Stimulated activated naive CD8-positive, alpha-beta T cell treated with anti-CD3 and anti-CD28 coated beads, Interleukin-15, amount 100 ng/mL, for 72 hours (primary cell): Measurements from ENCODE around the gene DNAAF8.
"Not testable (repeated sequence)": the region's sequence is repeated elsewhere in the genome, so short reads cannot be mapped to it uniquely, and the experiment has no call there.

Source experiments
- ATAC-seq: fragments of 150-1000 bp; cut with Tn5 transposase; 2 replicates; pipeline ENCODE4 v1.10.0; 2021; ENCODE audit warnings: mild to moderate bottlenecking, moderate library complexity
- DNase-seq, 2 donors: peaks; one replicate each; pipeline ENCODE4 v3.0.0; 2021 to 2022
- H3K27ac Mint-ChIP-seq, 2 donors: one replicate each; pipeline ENCODE4 v1.8.0; 2022; ENCODE audit warnings: mild to moderate bottlenecking in 2 of 2, mixed read lengths in 2 of 2, moderate library complexity in 2 of 2
- H3K27me3 Mint-ChIP-seq: one replicate; pipeline ENCODE4 v1.8.0; 2022; ENCODE audit warnings: mixed read lengths
- H3K4me1 Mint-ChIP-seq: one replicate; pipeline ENCODE4 v1.8.0; 2022; ENCODE audit warnings: mild to moderate bottlenecking, mixed read lengths
- H3K4me3 Mint-ChIP-seq, 2 donors: one replicate each; pipeline ENCODE4 v1.8.0; 2022; ENCODE audit warnings: mild to moderate bottlenecking in 2 of 2, mixed read lengths in 2 of 2, moderate library complexity in 1 of 2
- H3K9me3 Mint-ChIP-seq, 2 donors: one replicate each; pipeline ENCODE4 v1.8.0; 2022; ENCODE audit warnings: mixed read lengths in 2 of 2

The DNAAF8 gene

DNA sequence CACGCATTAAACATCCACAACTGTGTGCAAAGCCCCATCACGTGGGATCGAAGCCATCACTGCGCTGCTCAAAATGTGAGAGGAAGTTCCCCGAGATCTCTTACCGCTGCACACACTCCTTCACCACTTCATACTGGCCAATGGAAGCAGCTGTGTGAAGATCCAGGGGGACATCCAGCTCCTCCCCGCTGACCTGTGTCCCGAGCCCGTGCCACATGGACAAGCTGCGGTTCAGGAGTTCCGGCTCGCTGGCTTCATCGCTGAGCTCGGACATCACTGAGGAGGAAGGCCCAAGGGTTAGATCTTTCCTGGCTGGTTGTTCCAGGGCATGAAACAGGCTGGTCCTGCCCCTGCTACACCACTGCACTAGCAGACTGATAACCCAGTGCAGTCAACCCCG lies 4.5 kb upstream of the DNAAF8 start:
- Mint-ChIP-seq H3K4me1 (peaks cover 13% of the 10 kb centered on the region), H3K27ac (no peak overlapping the region), H3K4me3 (no peak overlapping the region), H3K9me3 (no peaks in the 10 kb centered on the region), H3K27me3 (no peaks in the 10 kb centered on the region)
- no peak for ATAC-seq
- no peak for DNase-seq

DNA sequence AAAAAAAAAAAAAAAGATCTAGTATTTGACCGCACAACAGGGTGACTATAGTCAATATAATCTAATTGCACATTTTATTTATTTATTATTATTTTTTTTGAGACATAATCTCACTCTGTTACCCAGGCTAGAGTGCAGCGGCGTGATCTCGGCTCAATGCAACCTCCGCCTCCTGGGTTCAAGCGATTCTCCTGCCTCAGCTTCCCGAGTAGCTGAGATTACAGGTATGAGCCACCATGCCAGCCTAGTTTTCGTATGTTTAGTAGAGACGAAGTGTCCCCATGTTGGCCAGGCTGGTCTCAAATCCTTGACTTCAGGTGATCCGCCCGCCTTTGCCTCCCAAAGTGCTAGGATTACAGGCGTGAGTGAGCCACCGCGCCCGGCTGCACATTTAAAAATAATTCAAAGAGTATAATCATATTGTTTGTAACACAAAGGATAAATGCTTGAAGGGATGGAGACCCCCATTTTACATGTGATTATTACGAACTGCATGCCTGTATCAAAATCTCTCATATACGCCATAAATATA lies 1.1 kb upstream of the DNAAF8 start:
- DNase-seq: no peak
- no peak for ATAC-seq
- Mint-ChIP-seq H3K9me3 (no peaks in the 10 kb centered on the region), H3K4me1 (peaks cover 21% of the 10 kb centered on the region), H3K4me3 (peak overlapping the region; percentile 83 to 95), H3K27ac (peak overlapping the region; percentile 74 to 97), H3K27me3 (no peaks in the 10 kb centered on the region)

- peak; percentile 24 for ATAC-seq
- DNase-seq: no peak
- H3K4me3 Mint-ChIP-seq: peak overlapping the region; percentile 83 to 95
Observed at GRCh38 chr16:4733747-4734062, 632 bp upstream of the DNAAF8 start.

GRCh38 chr16:4734730-4735535 lies 596 bp downstream of the DNAAF8 start:
- H3K27me3 Mint-ChIP-seq: no peaks in the 10 kb centered on the region
- DNase-seq: peak; percentile 90
- H3K4me1 Mint-ChIP-seq: peaks cover 21% of the 10 kb centered on the region
- peak overlapping the region; percentile 78 to 97 for H3K27ac Mint-ChIP-seq
- ATAC-seq: peak; percentile 89
- H3K4me3 Mint-ChIP-seq: peak overlapping the region; percentile 83 to 95
- no peaks in the 10 kb centered on the region for H3K9me3 Mint-ChIP-seq

More at GRCh38 chr16:4733747-4734062, 632 bp upstream of the DNAAF8 start:
- Mint-ChIP-seq H3K27me3 (no peaks in the 10 kb centered on the region), H3K4me1 (peaks cover 21% of the 10 kb centered on the region), H3K9me3 (no peaks in the 10 kb centered on the region), H3K27ac (peak overlapping the region in 1 of 2 donors; percentile 97)

DNA sequence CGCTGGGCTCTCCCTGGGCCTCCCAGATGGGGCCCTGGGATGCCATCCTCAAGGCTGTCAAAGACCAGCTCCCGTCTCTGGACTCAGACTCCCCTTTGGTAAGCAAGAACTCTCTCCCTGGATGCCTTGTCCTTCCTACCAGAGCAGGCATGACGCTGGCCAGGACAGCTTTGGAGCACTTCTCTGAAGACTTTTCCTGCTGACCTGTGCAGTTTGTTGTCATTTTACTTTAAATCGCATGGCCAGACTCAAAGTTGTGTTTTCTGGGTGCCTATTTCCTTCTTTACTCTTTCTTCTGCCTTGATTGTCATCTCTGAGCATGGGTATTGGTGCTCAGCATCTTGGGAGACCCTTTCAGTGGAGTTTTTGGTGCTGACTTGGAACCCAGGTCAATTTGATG lies 2.2 kb downstream of the DNAAF8 start:
- Mint-ChIP-seq H3K4me3 (no peak overlapping the region), H3K9me3 (no peaks in the 10 kb centered on the region)

DNA sequence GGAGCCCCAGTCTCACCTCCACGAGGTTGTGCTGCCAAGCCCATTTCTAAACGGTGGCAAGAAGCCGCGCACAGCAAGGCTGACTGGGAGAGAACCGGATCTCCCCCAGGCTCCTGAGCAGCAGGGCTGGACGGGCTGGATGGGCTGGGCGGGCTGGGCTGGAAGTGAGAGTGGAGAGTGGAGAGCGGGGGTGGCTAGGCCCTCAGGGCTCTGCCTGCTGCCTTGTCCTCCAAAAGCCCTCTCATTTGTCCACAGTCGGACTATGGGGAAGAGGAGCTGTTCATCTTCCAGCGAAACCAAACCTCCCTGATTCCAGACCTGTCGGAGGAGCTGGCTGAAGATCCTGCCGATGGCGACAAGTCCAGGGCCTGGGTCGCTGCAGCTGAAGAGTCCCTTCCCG lies 3.2 kb downstream of the DNAAF8 start:
- Mint-ChIP-seq H3K27ac (no peak overlapping the region), H3K4me1 (peaks cover 14% of the 10 kb centered on the region), H3K27me3 (no peaks in the 10 kb centered on the region), H3K4me3 (no peak overlapping the region), H3K9me3 (no peaks in the 10 kb centered on the region)
- no peak for DNase-seq
- no peak for ATAC-seq

More for the DNA sequence above, 2.2 kb downstream of the DNAAF8 start:
- ATAC-seq: no peak
- DNase-seq: no peak
- no peaks in the 10 kb centered on the region for H3K27me3 Mint-ChIP-seq
- H3K27ac Mint-ChIP-seq: no peak overlapping the region
- H3K4me1 Mint-ChIP-seq: peaks cover 21% of the 10 kb centered on the region

GRCh38 chr16:4738370-4738769 lies 4.0 kb downstream of the DNAAF8 start:
- DNase-seq, H3K9me3 Mint-ChIP-seq, ATAC-seq, H3K4me3 Mint-ChIP-seq, H3K27ac Mint-ChIP-seq, H3K27me3 Mint-ChIP-seq: not testable (repeated sequence)
- H3K4me1 Mint-ChIP-seq: peaks cover 15% of the 10 kb centered on the region

- Mint-ChIP-seq H3K9me3 (no peaks in the 10 kb centered on the region), H3K27ac (peak overlapping the region in 1 of 2 donors; percentile 92), H3K27me3 (no peaks in the 10 kb centered on the region), H3K4me1 (peaks cover 29% of the 10 kb centered on the region), H3K4me3 (peak overlapping the region; percentile 60 to 72)
- ATAC-seq: no peak
- no peak for DNase-seq
Observed at GRCh38 chr16:4743226-4743878, 9.0 kb downstream of the DNAAF8 start.

DNA sequence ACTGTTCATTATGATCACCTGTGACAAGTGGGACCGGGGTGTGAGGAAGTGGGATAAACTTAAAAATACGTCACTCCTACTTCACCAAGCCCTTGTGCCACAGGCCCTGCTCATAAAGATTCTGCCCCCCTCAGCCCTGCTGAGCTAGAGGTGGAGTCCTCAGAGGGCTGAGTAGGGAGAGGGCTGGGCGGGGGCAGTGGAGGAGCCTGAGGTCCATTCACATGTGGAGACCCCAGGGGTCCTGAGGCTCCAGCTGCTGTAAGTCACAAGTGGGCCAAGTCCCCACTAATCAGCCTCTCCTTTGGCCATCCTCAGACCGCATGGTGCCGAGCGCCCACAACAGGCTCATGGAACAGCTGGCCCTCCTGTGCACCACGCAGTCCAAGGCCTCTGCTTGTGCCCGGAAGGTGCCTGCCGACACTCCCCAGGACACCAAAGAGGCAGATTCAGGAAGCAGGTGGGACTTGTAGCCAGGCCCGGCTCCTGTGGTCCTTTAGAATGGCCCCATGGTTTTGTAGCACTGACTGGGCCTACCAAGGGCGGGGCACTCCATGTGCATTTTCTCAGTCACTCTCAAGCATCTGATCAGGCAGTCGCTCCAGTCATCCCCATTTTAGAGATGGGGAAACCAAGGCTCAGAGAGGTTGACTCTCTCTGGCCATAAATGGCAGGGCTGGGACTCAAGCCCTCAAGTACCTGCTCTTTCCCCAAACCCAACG lies 10.4 kb downstream of the DNAAF8 start:
- H3K4me3 Mint-ChIP-seq: no peak overlapping the region
- H3K4me1 Mint-ChIP-seq: peaks cover 41% of the 10 kb centered on the region
- no peak for ATAC-seq
- no peak overlapping the region for H3K27ac Mint-ChIP-seq
- no peaks in the 10 kb centered on the region for H3K9me3 Mint-ChIP-seq
- H3K27me3 Mint-ChIP-seq: no peaks in the 10 kb centered on the region
- no peak for DNase-seq

DNA sequence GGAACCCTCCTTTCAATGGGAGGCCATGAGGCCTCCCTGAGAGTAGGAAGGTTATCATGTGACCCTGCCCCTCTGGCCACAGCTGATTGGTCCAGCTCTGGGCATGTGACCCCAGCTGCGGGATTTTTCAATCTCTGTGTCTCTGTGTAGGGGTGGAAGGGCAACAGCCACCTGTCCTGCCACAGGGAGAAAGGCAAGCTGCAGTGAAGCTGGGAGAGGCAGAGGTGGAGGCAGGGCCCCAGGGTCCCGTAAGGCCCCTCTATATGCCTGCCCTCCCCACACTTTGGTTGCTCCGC lies 10.9 kb downstream of the DNAAF8 start:
- H3K4me3 Mint-ChIP-seq: no peak overlapping the region
- no peak overlapping the region for H3K27ac Mint-ChIP-seq
- no peaks in the 10 kb centered on the region for H3K27me3 Mint-ChIP-seq
- ATAC-seq (no peak), DNase-seq (no peak)
- H3K4me1 Mint-ChIP-seq: peaks cover 41% of the 10 kb centered on the region
- no peaks in the 10 kb centered on the region for H3K9me3 Mint-ChIP-seq

- DNase-seq (no peak), ATAC-seq (no peak)
- Mint-ChIP-seq H3K4me3 (no peak overlapping the region), H3K27me3 (no peaks in the 10 kb centered on the region), H3K9me3 (no peaks in the 10 kb centered on the region), H3K27ac (no peak overlapping the region), H3K4me1 (peaks cover 41% of the 10 kb centered on the region)
Observed at GRCh38 chr16:4746215-4746614, 11.9 kb downstream of the DNAAF8 start.

DNA sequence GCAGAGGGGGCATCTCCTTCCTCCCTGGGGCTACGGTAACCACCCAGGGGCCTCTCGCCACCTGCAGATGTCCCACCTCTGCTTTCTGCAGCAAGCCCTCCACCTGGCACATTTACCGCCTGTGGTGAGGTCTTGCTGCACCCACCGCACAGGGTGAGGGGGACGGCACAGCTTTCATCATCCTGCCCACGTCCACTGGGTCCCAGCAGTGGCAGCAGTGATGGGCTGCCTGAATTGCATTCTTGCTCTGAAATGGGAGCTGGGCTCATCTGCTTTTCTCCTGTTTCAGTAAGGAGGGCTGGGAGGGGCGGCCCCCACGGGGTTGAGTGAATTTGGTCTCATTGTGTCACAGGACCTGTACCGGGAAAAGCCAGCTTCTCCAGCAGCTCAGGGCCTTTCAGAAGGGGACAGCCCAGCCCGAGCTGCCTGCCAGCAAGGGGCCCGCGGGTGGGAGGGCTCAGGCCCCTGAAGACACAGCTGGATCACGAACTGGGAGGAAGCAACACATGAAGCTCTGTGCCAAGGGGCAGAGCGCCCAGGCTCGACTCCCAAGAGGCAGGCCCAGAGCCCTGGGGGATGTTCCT lies 12.7 kb downstream of the DNAAF8 start:
- H3K9me3 Mint-ChIP-seq: no peaks in the 10 kb centered on the region
- no peaks in the 10 kb centered on the region for H3K27me3 Mint-ChIP-seq
- ATAC-seq: peak; percentile 47
- H3K4me3 Mint-ChIP-seq: peak overlapping the region in 1 of 2 donors; percentile 74
- H3K4me1 Mint-ChIP-seq: peaks cover 41% of the 10 kb centered on the region
- DNase-seq: no peak
- H3K27ac Mint-ChIP-seq: peak overlapping the region in 1 of 2 donors; percentile 88

DNA sequence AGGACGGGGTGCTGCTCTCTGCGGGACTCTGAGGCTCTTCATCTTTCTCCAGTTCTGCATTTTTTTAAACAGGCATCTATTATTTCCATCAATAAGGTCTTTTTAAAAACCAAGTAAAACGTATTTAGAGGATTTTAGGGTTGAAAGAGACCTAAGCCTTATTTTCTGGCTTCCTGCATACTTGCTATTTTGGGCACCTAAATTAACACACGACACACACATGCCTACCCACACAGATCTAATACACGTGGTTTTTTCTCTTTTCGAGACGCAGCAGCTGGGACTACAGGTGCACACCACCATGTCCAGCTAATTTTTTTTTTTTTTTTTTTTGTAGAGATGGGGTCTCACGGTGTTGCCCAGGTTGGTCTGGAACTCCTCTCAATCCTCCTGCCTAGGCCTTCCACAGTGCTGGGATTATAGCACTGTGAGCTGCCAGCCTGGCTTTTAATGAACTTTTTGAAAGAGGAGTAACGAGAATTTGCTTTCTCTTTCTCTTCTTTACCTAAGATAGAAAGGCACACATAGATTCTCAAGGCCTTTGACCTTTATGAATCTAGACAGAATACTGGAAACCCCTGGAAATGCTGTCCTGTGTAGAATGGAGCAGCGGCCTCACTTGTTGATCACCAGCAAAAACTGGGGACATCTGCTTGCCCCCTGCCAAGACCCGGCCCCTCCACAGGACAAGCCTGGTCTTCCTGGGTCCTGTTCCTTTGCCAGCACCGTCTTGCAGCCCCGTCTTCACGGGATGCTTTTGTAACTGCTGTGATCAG lies 13.8 kb downstream of the DNAAF8 start:
- no peaks in the 10 kb centered on the region for H3K9me3 Mint-ChIP-seq
- peak overlapping the region; percentile 55 to 74 for H3K4me3 Mint-ChIP-seq
- ATAC-seq (peak; percentile 38), DNase-seq (no peak)
- no peaks in the 10 kb centered on the region for H3K27me3 Mint-ChIP-seq
- peaks cover 37% of the 10 kb centered on the region for H3K4me1 Mint-ChIP-seq
- peak overlapping the region; percentile 93 for H3K27ac Mint-ChIP-seq

DNA sequence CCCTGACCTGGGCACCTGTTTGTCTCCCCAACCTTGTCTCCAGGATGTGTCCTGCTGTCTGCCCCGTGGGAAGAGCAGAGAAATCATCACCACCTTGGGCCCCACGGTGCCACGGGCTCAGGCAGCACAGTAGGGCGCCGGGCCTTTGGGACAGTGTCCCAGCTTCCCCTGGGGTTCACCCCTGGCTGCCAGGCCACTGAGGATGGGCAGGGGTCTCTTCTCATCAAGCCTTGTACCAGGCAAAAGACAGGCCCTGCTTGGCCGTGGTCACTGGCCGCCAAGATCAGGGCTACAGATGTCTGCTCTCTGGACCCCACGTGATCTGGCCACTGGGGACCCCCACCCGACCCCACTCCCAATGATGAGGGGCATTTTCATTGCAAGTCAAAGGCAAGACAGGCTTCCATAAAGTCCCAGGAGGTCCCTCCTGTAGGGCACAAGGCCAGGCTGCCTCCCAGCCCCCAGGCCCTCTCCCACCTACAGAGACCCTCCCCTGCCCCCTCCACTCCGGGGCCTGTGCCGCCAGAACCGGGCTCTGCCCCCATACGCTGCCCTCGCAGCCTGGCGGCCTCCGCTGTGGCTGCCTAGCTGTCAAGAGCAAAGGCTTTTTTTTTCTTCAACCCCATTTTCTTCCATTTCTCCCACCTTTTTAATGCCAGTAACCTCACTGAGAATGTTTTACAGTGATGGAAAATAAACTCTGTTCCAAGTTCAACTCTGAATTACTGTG lies 14.5 kb downstream of the DNAAF8 start:
- H3K4me1 Mint-ChIP-seq: peaks cover 30% of the 10 kb centered on the region
- DNase-seq (no peak), ATAC-seq (peak; percentile 9)
- H3K27ac Mint-ChIP-seq: peak overlapping the region; percentile 71 to 93
- peak overlapping the region in 1 of 2 donors; percentile 26 for H3K4me3 Mint-ChIP-seq
- H3K27me3 Mint-ChIP-seq: no peaks in the 10 kb centered on the region
- H3K9me3 Mint-ChIP-seq: no peaks in the 10 kb centered on the region
